Ovary (tissue), 9 donors: ENCODE measurements around the gene STXBP1. TPM values are rescaled to one million over a fixed set of nuclear protein-coding genes. Genes with fewer than 3 reads are reported as not detected.

ENCODE experiments used
- DNase-seq, 5 donors: peaks; one replicate each; pipeline ENCODE4 v3.0.0-alpha.2; 2019 to 2020
- H3K27ac ChIP-seq, 2 donors: fragments of 200-600 bp; one replicate each; pipeline versions ENCODE4 v1.5.1 to v1.8.0; 2019 to 2022
- H3K27me3 ChIP-seq: fragments of 200-600 bp; one replicate; pipeline ENCODE4 v1.8.0; 2022
- H3K36me3 ChIP-seq: fragments of 200-600 bp; sonication (generic); one replicate; pipeline ENCODE4 v1.5.1; 2019
- H3K4me1 ChIP-seq: one replicate; pipeline ENCODE4 v1.8.1; 2013; ENCODE audit warnings: mild to moderate bottlenecking, moderate library complexity; ENCODE audit not compliant: insufficient read depth
- H3K4me3 ChIP-seq: fragments of 200-600 bp; sonication (generic); one replicate; pipeline ENCODE4 v1.5.1; 2017
- H3K9me3 ChIP-seq, 2 donors: fragments of 200-600 bp in 1 of 2; sonication (generic) in 1 of 2; one replicate each; pipeline versions ENCODE4 v1.5.1 to v1.8.1; 2013 to 2019; ENCODE audit warnings: mild to moderate bottlenecking in 1 of 2, moderate library complexity in 1 of 2
- CTCF ChIP-seq, 3 donors: fragments of 450-650 bp in 2 of 3; fragments of 200-600 bp in 1 of 3; IDR thresholded peaks; one replicate each; pipeline versions ENCODE4 v1.5.1 to v1.8.0; 2016 to 2022; ENCODE audit warnings: antibody characterized with exemption in 3 of 3, mild to moderate bottlenecking in 1 of 3
- EP300 ChIP-seq: sonication (generic); formaldehyde crosslinking; IDR thresholded peaks from one replicate; pipeline ENCODE4 v1.6.1; 2017; ENCODE audit warnings: antibody characterized with exemption
- POLR2A ChIP-seq: fragments of 450-650 bp; IDR thresholded peaks from one replicate; pipeline ENCODE4 v1.6.1; 2017; ENCODE audit warnings: antibody characterized with exemption, mild to moderate bottlenecking, moderate library complexity
- WGBS, 3 donors: extraction: QIAGEN DNeasy Blood & Tissue Kit in 1 of 3; methylation state at CpG; one replicate each; pipeline versions ENCODE4 v1.1.5 to v1.1.7; 2013 to 2017; 5-methylcytosine and 5-hydroxymethylcytosine counted together
- intact Hi-C, 4 donors: fragments of 100-400 bp; cut with DNase I; formaldehyde crosslinking; loops; one replicate each; pipeline versions ENCODE4 v1.11.0 to v1.15.1; 2022 to 2023
- polyA plus RNA-seq, 2 donors: library from polyadenylated mRNA; stranded (reverse); fragments of 200-250 nt in 1 of 2; fragments of 350-450 nt in 1 of 2; fragmentation: Illumina TruSeq in 1 of 2; extraction: RNeasy Lipid Tissue Mini Kit (QIAGEN cat#74804) in 1 of 2; gene quantifications; one replicate each; pipeline ENCODE4 v1.2.3, GENCODE V29; 2013 to 2014
- total RNA-seq, 7 donors: library from RNA; depleted of rRNA in 2 of 7; stranded (reverse); fragments of >200 nt in 2 of 7; fragmentation: NEBNext Ultra II Directional in 3 of 7; extraction: Animal tissue kit (Norgen Biotek cat#: 25700) in 3 of 7; gene quantifications; one replicate each; pipeline versions ENCODE4 v1.1.0 to v1.2.4, GENCODE V29; 2016 to 2023
- donor health status: DM: no; HTN: no; CAD: no; lungs with moderate emphysema.
- donor health status: DM: no; HTN: no; CAD: no.
- donor health status: Bipolar disorder and iron deficiency.
- donor health status: DM: yes; HTN: yes; CAD: no.
- donor health status: DM: no; HTN: no; CAD: no.
- donor health status: DM: yes; HTN: yes; CAD: no.

Gene STXBP1
- total and polyA plus RNA-seq, 9 donors: 18.8 to 102 (median 75.7) TPM

- WGBS, 3 donors: 88 to 91% (median 89%) methylated on average over 1 of the region's 1 CpG
- DNase-seq: no peak
- H3K4me1 ChIP-seq: no peaks in the 10 kb centered on the region
- no peak overlapping the region for H3K4me3 ChIP-seq
- H3K27ac ChIP-seq: no peak overlapping the region
- no peak for TF ChIP-seq POLR2A
- TF ChIP-seq CTCF (IDR thresholded peaks at IDR 0.05): no peak
- TF ChIP-seq EP300: no peak
- H3K27me3 ChIP-seq: no peaks in the 10 kb centered on the region
- H3K9me3 ChIP-seq: no peaks in the 10 kb centered on the region
- intact Hi-C loops: no loop called here
- H3K36me3 ChIP-seq: no peaks in the 10 kb centered on the region
Measured at GRCh38 chr9:127662617-127663016, 50.5 kb downstream of the STXBP1 start.

GRCh38 chr9:127664324-127664677 lies 52.2 kb downstream of the STXBP1 start:
- H3K36me3 ChIP-seq: no peaks in the 10 kb centered on the region
- DNase-seq: no peak
- WGBS, 3 donors: 84 to 91% (median 90%) methylated on average over 7 of the region's 7 CpGs

DNA sequence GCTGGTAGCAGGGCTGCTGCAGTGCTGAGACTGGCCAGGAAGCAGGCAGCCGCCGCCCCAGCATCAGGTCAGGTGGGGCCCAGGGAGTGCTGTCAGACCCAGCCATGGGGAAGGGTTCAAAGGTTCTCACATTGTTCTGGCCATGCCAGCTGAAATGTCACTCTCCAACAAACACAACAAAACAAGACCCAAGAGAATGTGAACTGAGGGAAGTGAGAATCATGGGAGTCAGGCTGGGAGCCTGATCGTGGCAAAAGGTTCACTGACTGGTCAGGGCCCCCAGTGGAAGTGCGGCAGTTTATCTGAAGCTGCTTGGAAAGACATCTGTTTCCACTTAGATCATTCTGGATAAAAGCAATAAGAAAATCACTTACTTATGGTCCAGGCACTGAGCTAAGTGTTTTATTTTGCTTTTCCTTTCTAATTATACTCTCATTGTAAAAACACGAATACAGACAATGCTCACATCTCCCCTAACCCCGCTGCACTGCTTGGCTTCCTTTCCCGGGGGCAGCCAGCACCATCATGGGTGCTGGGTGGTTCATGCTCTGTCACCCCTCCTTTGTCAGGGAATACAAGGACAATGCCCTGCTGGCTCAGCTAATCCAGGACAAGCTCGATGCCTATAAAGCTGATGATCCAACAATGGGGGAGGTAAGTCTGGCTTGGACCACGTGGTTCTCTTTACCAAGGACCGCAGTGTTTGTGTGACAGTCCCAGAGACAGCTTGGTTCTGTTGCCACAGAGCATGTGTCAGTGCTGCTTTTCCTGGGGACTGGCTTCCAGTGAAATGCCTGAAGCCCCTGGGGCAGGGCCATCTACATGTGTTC lies 52.8 kb downstream of the STXBP1 start:
- intact Hi-C loops: no loop called here
- Histone ChIP-seq H3K4me1 (no peaks in the 10 kb centered on the region), H3K9me3 (no peaks in the 10 kb centered on the region), H3K27ac (no peak overlapping the region), H3K4me3 (no peak overlapping the region), H3K27me3 (no peaks in the 10 kb centered on the region), H3K36me3 (no peaks in the 10 kb centered on the region)
- 62 to 70% (median 63%) methylated on average over 10 of the region's 10 CpGs for WGBS, 3 donors
- TF ChIP-seq POLR2A: no peak
- no peak for TF ChIP-seq EP300
- no peak for TF ChIP-seq CTCF (IDR thresholded peaks at IDR 0.05)
- DNase-seq: no peak

More at GRCh38 chr9:127664324-127664677, 52.2 kb downstream of the STXBP1 start:
- Histone ChIP-seq H3K27me3 (no peaks in the 10 kb centered on the region), H3K4me3 (no peak overlapping the region), H3K4me1 (no peaks in the 10 kb centered on the region), H3K9me3 (no peaks in the 10 kb centered on the region), H3K27ac (no peak overlapping the region)
- no peak for TF ChIP-seq EP300
- no peak for TF ChIP-seq POLR2A
- TF ChIP-seq CTCF (IDR thresholded peaks at IDR 0.05): no peak
- intact Hi-C loops: no loop called here

GRCh38 chr9:127667127-127667844 lies 55.2 kb downstream of the STXBP1 start:
- no peak for DNase-seq
- intact Hi-C loops: no loop called here
- no peaks in the 10 kb centered on the region for H3K27me3 ChIP-seq
- no peaks in the 10 kb centered on the region for H3K4me1 ChIP-seq
- no peak overlapping the region for H3K4me3 ChIP-seq
- TF ChIP-seq CTCF (IDR thresholded peaks at IDR 0.05) (no peak), EP300 (no peak), POLR2A (no peak)
- 44 to 59% (median 58%) methylated on average over 3 of the region's 3 CpGs for WGBS, 3 donors
- no peak overlapping the region for H3K27ac ChIP-seq
- no peaks in the 10 kb centered on the region for H3K36me3 ChIP-seq
- H3K9me3 ChIP-seq: no peaks in the 10 kb centered on the region
